ENCODE results near the gene CDC14C.
A peak's percentile ranks its signal among the peaks of the same experiment; 100 is the strongest.
"Not testable (repeated sequence)": the region's sequence is repeated elsewhere in the genome, so short reads cannot be mapped to it uniquely, and the experiment has no call there.

Gene CDC14C

GRCh38 chr7:48924433-48924832 is at the start of gene CDC14C:
CDC14C (plus strand) TSS chr7:48924547; CDS start chr7:48924673, 126 bp downstream.
- DNase-seq (ENCODE audit: low spot score), result no peak

- peak; percentile 27 for DNase-seq (ENCODE audit: low spot score)
These were observed 49.1 kb upstream of the CDC14C start for GRCh38 chr7:48875045-48875916.

- DNase-seq (ENCODE audit: low spot score), result no peak
These were observed 48.3 kb upstream of the CDC14C start for GRCh38 chr7:48876087-48876486.

- DNase-seq (ENCODE audit: low spot score), result no peak
These were observed 43.5 kb upstream of the CDC14C start for GRCh38 chr7:48880851-48881250.

- DNase-seq (ENCODE audit: low spot score), result peak; percentile 21
These were observed 36.8 kb upstream of the CDC14C start for GRCh38 chr7:48887500-48887899.

- DNase-seq (ENCODE audit: low spot score), result no peak
These were observed 29.8 kb upstream of the CDC14C start for GRCh38 chr7:48894574-48894973.

- DNase-seq (ENCODE audit: low spot score), result no peak
These were observed 24.4 kb upstream of the CDC14C start for GRCh38 chr7:48899932-48900331.

- DNase-seq (ENCODE audit: low spot score), result no peak
These were observed 22.4 kb upstream of the CDC14C start for GRCh38 chr7:48901966-48902365.

- no peak for DNase-seq (ENCODE audit: low spot score)
These were observed 19.4 kb upstream of the CDC14C start for GRCh38 chr7:48904975-48905374.

GRCh38 chr7:48905686-48906085 is 18.7 kb upstream of the CDC14C start:
- not testable (repeated sequence) for DNase-seq (ENCODE audit: low spot score)

- not testable (repeated sequence) for DNase-seq (ENCODE audit: low spot score)
These were observed 14.5 kb upstream of the CDC14C start for GRCh38 chr7:48909887-48910286.

- DNase-seq (ENCODE audit: low spot score), result no peak
These were observed 7.1 kb downstream of the CDC14C start for GRCh38 chr7:48931481-48931880.

GRCh38 chr7:48932126-48932910 is 8.0 kb downstream of the CDC14C start:
- DNase-seq (ENCODE audit: low spot score), result no peak

GRCh38 chr7:48933549-48934085 is 9.3 kb downstream of the CDC14C start:
- no peak for DNase-seq (ENCODE audit: low spot score)

- peak; percentile 76 for DNase-seq (ENCODE audit: low spot score)
These were observed 14.4 kb downstream of the CDC14C start for GRCh38 chr7:48938539-48939295.

GRCh38 chr7:48943279-48943990 is 19.1 kb downstream of the CDC14C start:
- DNase-seq (ENCODE audit: low spot score), result no peak

GRCh38 chr7:48955916-48956315 is 31.6 kb downstream of the CDC14C start:
- no peak for DNase-seq (ENCODE audit: low spot score)

GRCh38 chr7:48959676-48960075 is 35.3 kb downstream of the CDC14C start:
- no peak for DNase-seq (ENCODE audit: low spot score)

GRCh38 chr7:48962821-48963505 is 38.6 kb downstream of the CDC14C start:
- peak; percentile 39 for DNase-seq (ENCODE audit: low spot score)

- no peak for DNase-seq (ENCODE audit: low spot score)
These were observed 39.7 kb downstream of the CDC14C start for GRCh38 chr7:48964074-48964473.

GRCh38 chr7:48971173-48971572 is 46.8 kb downstream of the CDC14C start:
- no peak for DNase-seq (ENCODE audit: low spot score)

Measured in GM03348 (cell line).